ENCODE results near the gene ZNF558. TPM values are rescaled to one million over a fixed set of nuclear protein-coding genes. Genes with fewer than 3 reads are reported as not detected.

ZNF558 gene
- 22.5 and 28.1 TPM in 2 replicates for polyA plus RNA-seq (2012; rRNA removed)
- polyA plus RNA-seq (2012; cell fraction: cytosol; rRNA removed) = 15.1 and 15.5 TPM in 2 replicates
- 79.7 and 104 TPM in 2 replicates for polyA plus RNA-seq (2012; cell fraction: nucleus; rRNA removed)

DNA sequence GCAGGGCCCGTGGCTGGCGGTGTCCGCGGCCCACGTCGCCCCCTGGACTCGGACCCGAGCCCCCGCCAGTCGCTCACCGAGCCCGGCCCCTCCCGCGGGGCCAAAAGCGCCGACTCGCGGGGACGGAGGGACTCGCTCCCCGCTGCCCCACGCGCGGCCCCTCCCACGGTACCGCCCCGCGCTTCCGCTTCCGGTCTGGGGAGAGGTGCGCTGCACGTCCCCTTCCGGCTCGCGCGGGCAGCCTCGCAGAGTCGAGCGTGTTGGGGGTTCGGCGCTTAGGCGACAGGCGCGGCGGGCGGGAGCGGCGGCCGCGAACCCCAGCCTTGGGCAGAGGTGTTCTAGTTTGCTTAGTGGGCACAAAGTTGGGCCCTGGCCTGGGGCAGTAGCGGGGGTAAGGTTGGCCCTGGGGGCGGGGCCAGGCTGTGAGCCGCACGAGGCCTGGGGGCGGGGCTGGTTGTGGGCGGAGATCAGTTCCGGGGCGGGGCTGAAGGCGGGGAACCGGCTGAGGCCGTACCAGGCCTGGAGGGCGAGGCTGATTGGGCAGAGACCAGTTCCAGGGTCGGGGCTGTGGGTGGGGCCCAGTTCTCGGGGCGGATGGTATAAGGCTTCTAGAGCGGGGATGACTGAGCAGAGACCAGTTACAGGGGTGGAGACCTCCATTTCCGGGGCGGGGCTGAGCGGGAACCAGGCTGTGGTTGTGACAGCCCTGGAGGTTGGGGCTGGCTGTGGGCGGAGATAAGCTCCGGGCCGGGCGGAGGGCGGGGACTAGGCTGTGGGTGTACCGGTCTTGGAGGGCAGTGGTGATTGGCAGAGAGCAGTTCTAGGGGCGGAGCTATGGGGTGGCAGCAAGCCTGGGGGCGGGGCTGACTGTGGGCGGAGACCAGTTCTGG lies at the start of gene ZNF558, which contains the start of gene MBD3L1:
ZNF558 (minus strand) TSS at position 173 of the 890 bp plus-strand sequence. CDS start 9,645 bp downstream, outside the sequence.
MBD3L1 (plus strand) TSS at position 246 of the 890 bp plus-strand sequence. CDS start 10,302 bp downstream, outside the sequence.
- TF ChIP-seq GABPA (IDR thresholded peaks at IDR 0.05; ENCODE audit: low read depth) = peak; percentile 90
- peak; percentile 21; the same call in 1 of the 2 replicates for TF ChIP-seq RCOR1 (IDR thresholded peaks at IDR 0.05; ENCODE audit: low read length)
- TF ChIP-seq, protein P1, sequence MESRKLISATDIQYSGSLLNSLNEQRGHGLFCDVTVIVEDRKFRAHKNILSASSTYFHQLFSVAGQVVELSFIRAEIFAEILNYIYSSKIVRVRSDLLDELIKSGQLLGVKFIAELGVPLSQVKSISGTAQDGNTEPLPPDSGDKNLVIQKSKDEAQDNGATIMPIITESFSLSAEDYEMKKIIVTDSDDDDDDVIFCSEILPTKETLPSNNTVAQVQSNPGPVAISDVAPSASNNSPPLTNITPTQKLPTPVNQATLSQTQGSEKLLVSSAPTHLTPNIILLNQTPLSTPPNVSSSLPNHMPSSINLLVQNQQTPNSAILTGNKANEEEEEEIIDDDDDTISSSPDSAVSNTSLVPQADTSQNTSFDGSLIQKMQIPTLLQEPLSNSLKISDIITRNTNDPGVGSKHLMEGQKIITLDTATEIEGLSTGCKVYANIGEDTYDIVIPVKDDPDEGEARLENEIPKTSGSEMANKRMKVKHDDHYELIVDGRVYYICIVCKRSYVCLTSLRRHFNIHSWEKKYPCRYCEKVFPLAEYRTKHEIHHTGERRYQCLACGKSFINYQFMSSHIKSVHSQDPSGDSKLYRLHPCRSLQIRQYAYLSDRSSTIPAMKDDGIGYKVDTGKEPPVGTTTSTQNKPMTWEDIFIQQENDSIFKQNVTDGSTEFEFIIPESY (IDR thresholded peaks at IDR 0.05; ENCODE audit: borderline replicate concordance, low read depth) = no peak
- TF ChIP-seq EP300 (IDR thresholded peaks at IDR 0.05; ENCODE audit: borderline replicate concordance in 1 of 2, low read depth in 1 of 2, low read length in 1 of 2) = no peak
- TF ChIP-seq, protein P2, sequence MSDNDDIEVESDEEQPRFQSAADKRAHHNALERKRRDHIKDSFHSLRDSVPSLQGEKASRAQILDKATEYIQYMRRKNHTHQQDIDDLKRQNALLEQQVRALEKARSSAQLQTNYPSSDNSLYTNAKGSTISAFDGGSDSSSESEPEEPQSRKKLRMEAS (IDR thresholded peaks at IDR 0.05; ENCODE audit: low read depth) = peak; percentile 54; the same call in 1 of the 2 replicates
- TF ChIP-seq FOXM1 (IDR thresholded peaks at IDR 0.05; ENCODE audit: low read depth) = no peak
- peak; percentile 36 for TF ChIP-seq CHD2 (IDR thresholded peaks at IDR 0.05; ENCODE audit: low read length, partially characterized antibody)
- TF ChIP-seq, protein P3, sequence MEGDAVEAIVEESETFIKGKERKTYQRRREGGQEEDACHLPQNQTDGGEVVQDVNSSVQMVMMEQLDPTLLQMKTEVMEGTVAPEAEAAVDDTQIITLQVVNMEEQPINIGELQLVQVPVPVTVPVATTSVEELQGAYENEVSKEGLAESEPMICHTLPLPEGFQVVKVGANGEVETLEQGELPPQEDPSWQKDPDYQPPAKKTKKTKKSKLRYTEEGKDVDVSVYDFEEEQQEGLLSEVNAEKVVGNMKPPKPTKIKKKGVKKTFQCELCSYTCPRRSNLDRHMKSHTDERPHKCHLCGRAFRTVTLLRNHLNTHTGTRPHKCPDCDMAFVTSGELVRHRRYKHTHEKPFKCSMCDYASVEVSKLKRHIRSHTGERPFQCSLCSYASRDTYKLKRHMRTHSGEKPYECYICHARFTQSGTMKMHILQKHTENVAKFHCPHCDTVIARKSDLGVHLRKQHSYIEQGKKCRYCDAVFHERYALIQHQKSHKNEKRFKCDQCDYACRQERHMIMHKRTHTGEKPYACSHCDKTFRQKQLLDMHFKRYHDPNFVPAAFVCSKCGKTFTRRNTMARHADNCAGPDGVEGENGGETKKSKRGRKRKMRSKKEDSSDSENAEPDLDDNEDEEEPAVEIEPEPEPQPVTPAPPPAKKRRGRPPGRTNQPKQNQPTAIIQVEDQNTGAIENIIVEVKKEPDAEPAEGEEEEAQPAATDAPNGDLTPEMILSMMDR (IDR thresholded peaks at IDR 0.05) = peak; percentile 43
- TF ChIP-seq TAF1 (IDR thresholded peaks at IDR 0.05; ENCODE audit: borderline replicate concordance, low read depth, low read length) = peak; percentile 71; the same call in 1 of the 2 replicates
- peak; percentile 90 for TF ChIP-seq ELF1 (IDR thresholded peaks at IDR 0.05)
- peak; percentile 80 for TF ChIP-seq POLR2AphosphoS5 (IDR thresholded peaks at IDR 0.05; ENCODE audit: low read depth, low read length)
- TF ChIP-seq, protein P4, sequence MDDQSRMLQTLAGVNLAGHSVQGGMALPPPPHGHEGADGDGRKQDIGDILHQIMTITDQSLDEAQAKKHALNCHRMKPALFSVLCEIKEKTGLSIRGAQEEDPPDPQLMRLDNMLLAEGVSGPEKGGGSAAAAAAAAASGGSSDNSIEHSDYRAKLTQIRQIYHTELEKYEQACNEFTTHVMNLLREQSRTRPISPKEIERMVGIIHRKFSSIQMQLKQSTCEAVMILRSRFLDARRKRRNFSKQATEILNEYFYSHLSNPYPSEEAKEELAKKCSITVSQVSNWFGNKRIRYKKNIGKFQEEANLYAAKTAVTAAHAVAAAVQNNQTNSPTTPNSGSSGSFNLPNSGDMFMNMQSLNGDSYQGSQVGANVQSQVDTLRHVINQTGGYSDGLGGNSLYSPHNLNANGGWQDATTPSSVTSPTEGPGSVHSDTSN (IDR thresholded peaks at IDR 0.05) = peak; percentile 12; the same call in 1 of the 2 replicates
- no peak for TF ChIP-seq GATA2 (CRISPR knock-in tag; IDR thresholded peaks at IDR 0.05)
- TF ChIP-seq MXI1 (IDR thresholded peaks at IDR 0.05; ENCODE audit: low read depth, low read length) = peak; percentile 68
- Histone ChIP-seq H3K36me3 (replicated peaks in 1 of 2; ENCODE audit: control insufficient read depth in 1 of 2, insufficient read depth in 2 of 2, low read length in 1 of 2) (peaks cover 5 to 23% of the 10 kb centered on the region in 2 experiments), H3K27me3 (ENCODE audit: insufficient read depth) (peaks cover 4% of the 10 kb centered on the region; the same call in 1 of the 2 replicates), H2AFZ (ENCODE audit: low read depth) (peak within 1 kb of the TSS; percentile 89), H3K4me1 (ENCODE audit: control insufficient read depth in 1 of 2, insufficient read depth in 2 of 2, low read depth in 1 of 2, low read length in 1 of 2) (peaks cover 5 to 6% of the 10 kb centered on the region in 2 experiments; a peak in 2 of 4 replicates), H3K9me3 (no peaks in the 10 kb centered on the region), H3K9ac (peak within 1 kb of the TSS; percentile 89), H3K9me2 (no peaks in the 10 kb centered on the region), H4K20me1 (ENCODE audit: insufficient read depth) (no peaks in the 10 kb centered on the region), H3K27ac (ENCODE audit: low read depth in 2 of 2, low read length in 1 of 2) (peak within 1 kb of the TSS; percentile 89 to 90), H3F3A (replicated peaks; ENCODE audit: insufficient read depth) (no peaks in the 10 kb centered on the region), H3K79me2 (ENCODE audit: insufficient read depth) (no peaks in the 10 kb centered on the region), H3K4me2 (peak within 1 kb of the TSS; percentile 88), H3K4me3 (ENCODE audit: low read depth in 2 of 2, low read length in 1 of 2) (peak within 1 kb of the TSS; percentile 79 to 92)
- ChIA-PET CTCF (interaction anchor here (1.0 to 1.4 kb wide), 2 partner anchors 16 to 178 kb away, joined by 3 read pairs; no protein-coding TSS in a partner anchor), POLR2A (interaction anchor here (1.3 kb wide), 1 partner anchor 27 kb away, joined by 3 read pairs; no protein-coding TSS in a partner anchor)
- 4% methylated on average over 5 of the region's 78 CpGs for WGBS (ENCODE audit: low lambda C conversion rate)
- peak; percentile 97 for DNase-seq
